Measurements from ENCODE around the gene BRD4. TPM values are rescaled to one million over a fixed set of nuclear protein-coding genes. Genes with fewer than 3 reads are reported as not detected.

Gene BRD4
- total RNA-seq, 2 donors from 2014 or later: 43.9 to 63.3 TPM

GRCh38 chr19:15323496-15324235, 8.7 kb downstream of the BRD4 start:
- ATAC-seq: peak; percentile 39 to 67
- intact Hi-C loops (cut with DNase I): loop anchor here in 1 of 2 donors (10.0 kb wide), 1 partner anchor 49 kb away; no protein-coding TSS in a partner anchor
- DNase-seq: peak; percentile 68

GRCh38 chr19:15321739-15322138, 10.6 kb downstream of the BRD4 start:
- DNase-seq: no peak
- intact Hi-C loops (cut with DNase I): loop anchor here in 1 of 2 donors (10.0 kb wide), 1 partner anchor 47 kb away; no protein-coding TSS in a partner anchor
- ATAC-seq: no peak

DNA sequence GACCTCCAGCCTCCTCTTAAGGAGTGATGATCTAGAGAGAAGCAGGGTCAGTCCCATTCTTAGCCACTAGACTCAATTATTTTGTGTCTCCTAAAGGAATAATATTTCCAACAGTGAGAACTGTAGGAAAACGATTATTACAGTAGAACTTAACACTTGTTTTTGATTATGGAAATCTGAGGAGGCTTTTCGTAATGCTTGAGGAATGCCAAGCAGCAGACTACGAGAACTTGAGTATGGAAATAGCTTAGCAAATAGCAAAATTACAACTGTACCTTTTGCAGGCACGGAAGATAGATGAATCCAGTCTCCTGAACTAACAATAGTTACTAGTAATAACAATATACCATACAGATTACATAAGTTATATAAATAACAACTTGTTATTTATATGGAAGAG, 12.2 kb downstream of the BRD4 start:
- intact Hi-C loops (cut with DNase I): loop anchor here in 1 of 2 donors (10.0 kb wide), 1 partner anchor 45 kb away; no protein-coding TSS in a partner anchor

GRCh38 chr19:15318241-15318691, 14.1 kb downstream of the BRD4 start:
- intact Hi-C loops (cut with DNase I): no loop called here
- no peak for DNase-seq
- ATAC-seq: peak in 1 of 2 donors; percentile 8

More for the DNA sequence above, 12.2 kb downstream of the BRD4 start:
- no peak for DNase-seq
- ATAC-seq: no peak

GRCh38 chr19:15317392-15318071, 14.8 kb downstream of the BRD4 start:
- DNase-seq: no peak
- peak in 1 of 2 donors; percentile 48 for ATAC-seq
- intact Hi-C loops (cut with DNase I): no loop called here

DNA sequence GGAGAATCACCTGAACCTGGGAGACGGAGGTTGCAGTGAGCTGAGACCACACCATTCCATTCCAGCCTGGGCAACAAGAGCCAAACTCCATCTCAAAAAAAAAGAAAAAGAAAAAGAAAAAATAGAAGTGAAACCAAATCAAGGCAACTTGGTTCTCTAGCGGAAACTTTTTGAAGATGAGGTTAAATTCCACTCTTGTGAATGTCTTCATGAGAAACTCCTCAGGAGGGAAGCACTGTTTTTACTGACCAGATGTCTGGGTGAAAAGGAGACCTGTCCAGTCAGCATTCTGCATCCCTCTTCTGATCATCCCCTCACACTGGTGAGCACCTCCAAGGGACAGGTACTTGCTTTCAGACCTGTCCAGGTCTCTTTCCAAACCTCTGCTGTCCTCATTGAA, 15.8 kb downstream of the BRD4 start:
- no peak for ATAC-seq
- intact Hi-C loops (cut with DNase I): no loop called here
- no peak for DNase-seq

GRCh38 chr19:15315101-15315500, 17.2 kb downstream of the BRD4 start:
- intact Hi-C loops (cut with DNase I): no loop called here
- DNase-seq (no peak), ATAC-seq (no peak)

- no peak for ATAC-seq
- intact Hi-C loops (cut with DNase I): no loop called here
- no peak for DNase-seq
These were observed 18.6 kb downstream of the BRD4 start for GRCh38 chr19:15313649-15314279.

DNA sequence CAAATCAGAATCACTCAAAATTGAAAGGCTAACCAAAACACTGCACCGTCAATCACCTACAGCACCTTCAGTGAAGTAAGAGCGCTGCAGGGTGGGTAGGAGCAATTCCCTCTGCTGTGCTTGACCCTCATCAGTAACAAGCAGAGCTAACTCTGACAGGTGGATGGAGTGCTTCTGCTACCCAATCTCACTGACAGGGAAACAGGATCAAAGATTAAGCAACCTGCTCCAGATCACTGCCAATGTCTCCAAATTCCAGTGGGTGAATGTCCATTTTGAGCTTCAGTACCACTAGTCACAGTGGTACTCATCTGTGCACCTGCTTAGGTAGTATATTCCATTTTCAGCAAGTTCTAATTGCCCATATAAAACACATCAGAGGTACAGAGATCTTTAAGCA, 25.2 kb downstream of the BRD4 start:
- ATAC-seq (no peak), DNase-seq (no peak)
- intact Hi-C loops (cut with DNase I): no loop called here

GRCh38 chr19:15305582-15306334, 26.6 kb downstream of the BRD4 start:
- DNase-seq (no peak), ATAC-seq (no peak)
- intact Hi-C loops (cut with DNase I): no loop called here

GRCh38 chr19:15304140-15304705, 28.1 kb downstream of the BRD4 start:
- DNase-seq (no peak), ATAC-seq (peak; percentile 51 to 53)
- intact Hi-C loops (cut with DNase I): no loop called here

DNA sequence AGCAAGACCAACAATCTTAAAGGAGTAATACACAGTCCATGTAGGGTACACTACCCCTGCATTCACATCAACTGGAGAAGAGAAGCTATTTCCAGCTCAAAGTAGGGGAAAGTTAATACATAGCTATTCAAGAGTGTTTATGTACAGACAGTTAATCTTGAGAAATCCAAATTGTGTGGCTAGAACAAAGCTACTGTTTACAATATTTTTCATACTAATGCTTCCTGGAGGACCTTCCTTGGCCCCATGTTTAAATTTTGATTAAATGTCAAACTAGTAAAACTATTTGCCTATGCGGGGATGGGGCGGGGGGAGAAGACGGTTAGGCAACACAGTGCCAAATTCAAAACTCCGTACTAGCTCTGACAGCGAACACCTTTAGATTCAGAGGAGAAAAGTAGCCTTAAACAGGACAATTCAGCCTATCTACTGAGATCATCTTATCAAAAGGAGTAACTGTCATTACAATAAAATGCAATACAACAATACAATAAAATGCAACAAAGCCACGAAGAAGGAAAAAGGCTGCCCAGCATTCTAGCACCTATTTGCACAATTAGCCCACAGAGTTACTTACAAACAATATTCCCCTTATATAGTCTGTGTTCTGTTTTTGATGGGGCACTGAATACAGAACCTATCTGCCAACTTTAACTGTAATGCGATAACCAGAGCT, 29.1 kb downstream of the BRD4 start:
- ATAC-seq (no peak), DNase-seq (no peak)
- intact Hi-C loops (cut with DNase I): no loop called here

DNA sequence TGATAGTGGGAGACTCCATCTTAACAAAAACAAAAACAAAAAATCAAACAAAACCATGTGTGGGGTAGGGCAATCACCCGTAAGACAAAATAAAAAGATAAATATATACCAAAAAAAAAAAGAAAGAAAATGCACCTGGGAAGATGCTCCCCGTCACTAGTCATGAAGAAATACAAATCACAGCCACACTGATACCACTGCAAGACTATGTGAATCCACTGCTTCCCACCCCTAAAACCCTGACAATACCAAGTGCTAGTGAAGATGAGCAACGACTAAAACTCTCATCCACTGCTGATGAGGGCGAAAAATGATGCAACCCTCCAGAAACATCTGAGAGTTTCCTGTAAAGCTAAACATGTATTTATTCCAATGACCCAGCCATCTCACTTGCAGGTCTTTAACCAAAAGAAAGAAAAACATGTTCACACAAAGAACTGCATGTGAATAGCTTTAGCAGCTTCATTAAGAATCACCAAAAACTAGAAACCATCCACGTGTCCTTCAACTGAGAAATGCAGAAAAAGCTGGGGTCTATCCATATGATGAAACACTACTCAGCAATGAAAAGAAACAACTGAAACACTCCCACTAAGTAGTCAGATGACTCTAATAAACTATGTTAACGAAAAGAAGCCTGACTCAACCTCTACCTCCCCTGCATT, 31.7 kb downstream of the BRD4 start:
- no peak for DNase-seq
- ATAC-seq: no peak
- intact Hi-C loops (cut with DNase I): no loop called here

- intact Hi-C loops (cut with DNase I): no loop called here
- DNase-seq (no peak), ATAC-seq (no peak)
These were observed 32.5 kb downstream of the BRD4 start for GRCh38 chr19:15299568-15300409.

DNA sequence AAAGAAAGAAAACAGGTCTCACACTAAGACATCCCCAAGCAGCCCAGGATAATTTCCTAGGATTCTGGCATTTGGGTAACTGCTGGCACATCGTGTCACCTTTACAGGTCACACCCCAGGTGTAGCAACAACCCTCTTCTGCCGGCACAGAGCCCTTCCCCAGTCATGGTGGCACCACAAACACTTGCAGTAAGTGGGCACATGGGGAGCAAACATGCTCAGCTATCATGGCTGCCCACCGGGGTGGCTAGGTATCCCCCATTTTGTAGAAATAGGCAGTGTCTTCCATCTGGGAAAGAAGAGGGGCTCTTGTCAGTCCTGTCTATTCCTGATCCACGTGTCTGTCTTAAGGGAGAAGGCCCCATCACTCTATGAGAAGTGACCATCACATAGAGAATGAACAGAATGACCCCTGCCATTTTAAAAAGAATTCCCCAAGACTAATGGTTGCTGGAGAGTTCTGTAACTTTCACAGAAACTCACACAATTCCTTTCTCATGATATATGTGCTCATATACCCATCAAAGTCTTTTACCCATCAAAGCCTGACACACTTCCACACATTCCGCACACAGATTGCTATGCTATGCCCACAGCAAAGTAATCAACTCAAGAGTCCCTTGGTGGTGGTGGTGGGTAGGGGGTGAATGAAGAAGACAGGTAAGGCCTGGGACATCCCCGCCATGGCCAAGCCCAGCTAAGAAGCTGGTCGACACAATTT, 33.3 kb downstream of the BRD4 start:
- DNase-seq (no peak), ATAC-seq (no peak)
- intact Hi-C loops (cut with DNase I): no loop called here

DNA sequence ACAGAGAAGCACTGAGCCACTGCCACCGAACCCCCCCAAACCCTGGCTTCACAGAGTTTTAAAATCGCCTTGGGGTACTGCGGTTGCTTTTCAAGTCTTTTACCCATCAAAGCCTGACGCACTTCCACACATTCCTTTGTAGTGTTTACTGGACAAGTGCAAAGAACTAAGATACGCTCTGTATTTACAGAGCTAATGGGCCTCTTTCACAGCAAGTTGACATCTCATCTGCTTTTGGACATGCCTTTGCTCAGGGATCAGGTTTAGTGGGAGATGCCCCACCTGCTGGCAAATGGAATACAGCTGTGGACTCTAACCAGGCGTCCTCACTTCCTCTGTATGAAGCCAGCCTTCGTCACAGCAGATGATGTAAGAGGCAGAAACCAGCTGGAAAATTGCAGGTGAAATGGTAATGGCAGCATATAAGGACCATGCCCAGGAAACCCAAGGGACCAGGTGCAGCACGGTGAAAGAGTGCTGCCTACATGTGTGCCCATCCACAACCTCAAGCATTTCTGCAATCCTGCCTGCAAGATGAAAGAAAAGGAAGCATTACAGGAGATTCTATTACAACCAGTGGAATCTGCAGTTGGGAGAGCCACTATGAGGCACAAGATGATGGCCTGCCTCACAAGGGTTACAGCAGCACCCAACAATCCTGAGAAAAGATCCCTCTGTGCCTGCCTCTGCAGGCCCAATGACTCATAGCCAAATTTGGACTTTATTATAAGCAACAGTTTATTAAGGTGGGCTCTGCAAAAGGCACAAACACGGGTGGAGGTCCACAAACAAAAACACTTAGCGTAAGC, 34.7 kb downstream of the BRD4 start:
- intact Hi-C loops (cut with DNase I): no loop called here
- ATAC-seq (no peak), DNase-seq (no peak)

Measured in left cardiac atrium (tissue), 4 donors.